ENCODE data around the gene MORN3. TPM values are rescaled to one million over a fixed set of nuclear protein-coding genes. Genes with fewer than 3 reads are reported as not detected.

The MORN3 gene
- total and polyA plus RNA-seq, 9 of the 15 experiments (the other 6 are each of a cell fraction or from before 2014, with no cell fraction given): 0.09 to 0.27 (median 0.20) TPM

GRCh38 chr12:121603581-121603980 lies 65.9 kb downstream of the MORN3 start (continued):
- no peak for TF ChIP-seq ZNF318 (IDR thresholded peaks at IDR 0.05; ENCODE audit: borderline replicate concordance in 1 of 2, low read depth in 1 of 2)
- no peak for TF ChIP-seq ZBTB26 (CRISPR knock-in tag; IDR thresholded peaks at IDR 0.05)
- TF ChIP-seq CBX1 (IDR thresholded peaks at IDR 0.05; ENCODE audit: low read depth): no peak
